ENCODE data around the gene BICRAL.

- TF ChIP-seq CTCF (conservative IDR thresholded peaks at IDR 0.05; ENCODE audit: low read depth, low read length) (no peak), EZH2 (IDR thresholded peaks at IDR 0.05; ENCODE audit: borderline replicate concordance, low read depth, low read length, poor library complexity, severe bottlenecking) (no peak)
Measured at GRCh38 chr6:42769836-42770235, 12.0 kb upstream of the BICRAL start.

Measured in A673 (cell line).